Stimulated activated CD4-positive, alpha-beta T cell treated with anti-CD3 and anti-CD28 coated beads, Interleukin-1b, Interleukin-23, amount 100 ng/mL, for 24 hours (primary cell): ENCODE data around the gene MBNL1.
"Not testable (repeated sequence)": the region's sequence is repeated elsewhere in the genome, so short reads cannot be mapped to it uniquely, and the experiment has no call there.

Source experiments
- DNase-seq, 4 experiments: peaks; one replicate each; pipeline ENCODE4 v3.0.0-alpha.2; 2020; ENCODE audit warnings: low read depth in 4 of 4, low spot score in 1 of 4

Gene MBNL1

GRCh38 chr3:152317184-152317583, 48.5 kb downstream of the MBNL1 start:
- no peak for DNase-seq

GRCh38 chr3:152317956-152318355, 49.2 kb downstream of the MBNL1 start:
- DNase-seq = no peak

- no peak for DNase-seq
Observed at GRCh38 chr3:152318512-152318911, 49.8 kb downstream of the MBNL1 start.

- no peak for DNase-seq
Observed at GRCh38 chr3:152319256-152319655, 50.5 kb downstream of the MBNL1 start.

- DNase-seq = no peak
Observed at GRCh38 chr3:152319831-152320617, 51.3 kb downstream of the MBNL1 start.

- DNase-seq = no peak
Observed at GRCh38 chr3:152321200-152321954, 52.6 kb downstream of the MBNL1 start.

- DNase-seq = no peak
Observed at GRCh38 chr3:152321955-152322377, 53.2 kb downstream of the MBNL1 start.

- DNase-seq = no peak
Observed at GRCh38 chr3:152322756-152323155, 54.0 kb downstream of the MBNL1 start.

- no peak for DNase-seq
Observed at GRCh38 chr3:152323834-152324233, 55.1 kb downstream of the MBNL1 start.

- no peak for DNase-seq
Observed at GRCh38 chr3:152325136-152325535, 56.4 kb downstream of the MBNL1 start.

GRCh38 chr3:152327203-152327602, 58.5 kb downstream of the MBNL1 start:
- no peak for DNase-seq

- no peak for DNase-seq
Observed at GRCh38 chr3:152328841-152329240, 60.1 kb downstream of the MBNL1 start.

GRCh38 chr3:152330559-152330958, 61.8 kb downstream of the MBNL1 start:
- no peak for DNase-seq

- DNase-seq = no peak
Observed at GRCh38 chr3:152331018-152331541, 62.4 kb downstream of the MBNL1 start.

- no peak for DNase-seq
Observed at GRCh38 chr3:152331998-152332397, 63.3 kb downstream of the MBNL1 start.

- DNase-seq = no peak
Observed at GRCh38 chr3:152333928-152334327, 65.2 kb downstream of the MBNL1 start.

- DNase-seq = no peak
Observed at GRCh38 chr3:152334761-152335160, 66.0 kb downstream of the MBNL1 start.

- DNase-seq = no peak
Observed at GRCh38 chr3:152335273-152335672, 66.5 kb downstream of the MBNL1 start.

GRCh38 chr3:152337337-152337736, 68.6 kb downstream of the MBNL1 start:
- not testable (repeated sequence) for DNase-seq

- no peak for DNase-seq
Observed at GRCh38 chr3:152338159-152338720, 69.5 kb downstream of the MBNL1 start.

GRCh38 chr3:152339881-152340505, 71.3 kb downstream of the MBNL1 start:
- DNase-seq = no peak
